Measurements from ENCODE around the gene TMEM108.

DNA sequence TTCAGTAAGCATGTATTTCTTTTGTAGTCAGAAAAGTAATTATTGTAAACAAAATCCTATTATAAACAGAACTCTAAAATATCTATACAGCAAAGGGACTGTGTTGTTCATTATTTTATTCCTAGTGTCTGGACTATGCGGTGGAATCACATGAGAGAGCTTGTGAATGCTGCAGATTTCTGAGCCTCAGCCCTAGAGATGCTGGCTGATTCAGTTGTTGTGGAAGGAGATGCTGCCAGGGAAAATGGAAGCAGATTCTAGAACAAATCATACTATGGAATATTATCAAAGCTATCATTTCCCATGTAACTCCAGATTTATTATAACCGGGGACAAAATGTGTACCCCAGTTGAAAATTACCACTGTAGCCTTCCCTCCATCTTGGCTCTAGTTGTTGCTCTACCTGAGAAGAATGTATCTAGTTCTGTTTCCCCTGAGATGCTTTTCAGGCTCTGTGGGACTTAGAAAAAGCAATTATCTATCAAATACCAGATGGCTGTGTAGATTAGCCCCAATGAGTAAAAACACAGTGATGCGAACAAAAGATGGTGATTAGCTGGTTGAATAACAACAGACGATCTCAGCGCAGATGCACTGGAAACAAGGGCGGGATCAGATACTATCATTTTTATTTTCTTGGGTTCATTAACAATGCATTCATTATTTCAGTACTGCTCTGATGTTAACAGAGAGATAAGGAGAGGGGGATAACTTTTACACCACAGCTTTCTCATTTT, 131.3 kb downstream of the TMEM108 start:
- no peak for TF ChIP-seq POLR2A (IDR thresholded peaks at IDR 0.05)
- TF ChIP-seq, protein P1, sequence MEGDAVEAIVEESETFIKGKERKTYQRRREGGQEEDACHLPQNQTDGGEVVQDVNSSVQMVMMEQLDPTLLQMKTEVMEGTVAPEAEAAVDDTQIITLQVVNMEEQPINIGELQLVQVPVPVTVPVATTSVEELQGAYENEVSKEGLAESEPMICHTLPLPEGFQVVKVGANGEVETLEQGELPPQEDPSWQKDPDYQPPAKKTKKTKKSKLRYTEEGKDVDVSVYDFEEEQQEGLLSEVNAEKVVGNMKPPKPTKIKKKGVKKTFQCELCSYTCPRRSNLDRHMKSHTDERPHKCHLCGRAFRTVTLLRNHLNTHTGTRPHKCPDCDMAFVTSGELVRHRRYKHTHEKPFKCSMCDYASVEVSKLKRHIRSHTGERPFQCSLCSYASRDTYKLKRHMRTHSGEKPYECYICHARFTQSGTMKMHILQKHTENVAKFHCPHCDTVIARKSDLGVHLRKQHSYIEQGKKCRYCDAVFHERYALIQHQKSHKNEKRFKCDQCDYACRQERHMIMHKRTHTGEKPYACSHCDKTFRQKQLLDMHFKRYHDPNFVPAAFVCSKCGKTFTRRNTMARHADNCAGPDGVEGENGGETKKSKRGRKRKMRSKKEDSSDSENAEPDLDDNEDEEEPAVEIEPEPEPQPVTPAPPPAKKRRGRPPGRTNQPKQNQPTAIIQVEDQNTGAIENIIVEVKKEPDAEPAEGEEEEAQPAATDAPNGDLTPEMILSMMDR (IDR thresholded peaks at IDR 0.05) = no peak

Data from thyroid gland (tissue), 4 donors.